Activated naive CD4-positive, alpha-beta T cell treated with anti-CD3 and anti-CD28 coated beads, Interleukin-2, amount 50 U/mL, for 72 hours (primary cell): ENCODE data around the gene RLN3. TPM values are rescaled to one million over a fixed set of nuclear protein-coding genes. Genes with fewer than 3 reads are reported as not detected.
"Not testable (repeated sequence)": the region's sequence is repeated elsewhere in the genome, so short reads cannot be mapped to it uniquely, and the experiment has no call there.

Experiments
- ATAC-seq, 2 donors: fragments of 150-1000 bp; cut with Tn5 transposase; 2 replicates each; pipeline ENCODE4 v1.10.0; 2021; ENCODE audit warnings: mild to moderate bottlenecking in 2 of 2, moderate library complexity in 2 of 2
- DNase-seq, 2 donors: peaks; one replicate each; pipeline ENCODE4 v3.0.0; 2021 to 2022; ENCODE audit warnings: low spot score in 2 of 2
- H3K27ac Mint-ChIP-seq, 2 donors: one replicate each; pipeline ENCODE4 v1.8.0; 2022; ENCODE audit warnings: mild to moderate bottlenecking in 2 of 2, mixed read lengths in 2 of 2
- H3K36me3 Mint-ChIP-seq, 2 donors: one replicate each; pipeline ENCODE4 v1.8.0; 2022; ENCODE audit warnings: mixed read lengths in 2 of 2
- H3K9me3 Mint-ChIP-seq, 2 donors: one replicate each; pipeline ENCODE4 v1.8.0; 2022; ENCODE audit warnings: mixed read lengths in 2 of 2
- total RNA-seq, 2 donors: library from RNA; stranded (reverse); gene quantifications; one replicate each; pipeline ENCODE4 v1.2.3, GENCODE V29; 2022

Gene RLN3
- total RNA-seq, 2 donors from 2014 or later: not detected

- ATAC-seq: no peak
Observed at GRCh38 chr19:14033946-14034345, 6.0 kb downstream of the RLN3 start.

GRCh38 chr19:14035159-14035558 lies 7.2 kb downstream of the RLN3 start:
- H3K27ac Mint-ChIP-seq, DNase-seq, ATAC-seq, H3K9me3 Mint-ChIP-seq: not testable (repeated sequence)
- H3K36me3 Mint-ChIP-seq: peaks cover 7 to 23% of the 10 kb centered on the region in 2 donors

More at GRCh38 chr19:14033946-14034345, 6.0 kb downstream of the RLN3 start:
- peaks cover 7 to 17% of the 10 kb centered on the region in 2 donors for H3K36me3 Mint-ChIP-seq
- H3K27ac Mint-ChIP-seq: peak overlapping the region in 1 of 2 donors; percentile 58
- no peak for DNase-seq
- no peaks in the 10 kb centered on the region for H3K9me3 Mint-ChIP-seq

GRCh38 chr19:14035706-14036105 lies 7.8 kb downstream of the RLN3 start:
- ATAC-seq (no peak), DNase-seq (no peak)
- Mint-ChIP-seq H3K9me3 (no peaks in the 10 kb centered on the region), H3K27ac (peak overlapping the region in 1 of 2 donors; percentile 95), H3K36me3 (peaks cover 7 to 24% of the 10 kb centered on the region in 2 donors)

GRCh38 chr19:14039181-14039580 lies 11.2 kb downstream of the RLN3 start:
- H3K27ac Mint-ChIP-seq: peak overlapping the region in 1 of 2 donors; percentile 62
- peaks cover 0 to 13% of the 10 kb centered on the region in 2 donors for H3K36me3 Mint-ChIP-seq
- ATAC-seq (no peak), DNase-seq (no peak)
- H3K9me3 Mint-ChIP-seq: no peaks in the 10 kb centered on the region

DNA sequence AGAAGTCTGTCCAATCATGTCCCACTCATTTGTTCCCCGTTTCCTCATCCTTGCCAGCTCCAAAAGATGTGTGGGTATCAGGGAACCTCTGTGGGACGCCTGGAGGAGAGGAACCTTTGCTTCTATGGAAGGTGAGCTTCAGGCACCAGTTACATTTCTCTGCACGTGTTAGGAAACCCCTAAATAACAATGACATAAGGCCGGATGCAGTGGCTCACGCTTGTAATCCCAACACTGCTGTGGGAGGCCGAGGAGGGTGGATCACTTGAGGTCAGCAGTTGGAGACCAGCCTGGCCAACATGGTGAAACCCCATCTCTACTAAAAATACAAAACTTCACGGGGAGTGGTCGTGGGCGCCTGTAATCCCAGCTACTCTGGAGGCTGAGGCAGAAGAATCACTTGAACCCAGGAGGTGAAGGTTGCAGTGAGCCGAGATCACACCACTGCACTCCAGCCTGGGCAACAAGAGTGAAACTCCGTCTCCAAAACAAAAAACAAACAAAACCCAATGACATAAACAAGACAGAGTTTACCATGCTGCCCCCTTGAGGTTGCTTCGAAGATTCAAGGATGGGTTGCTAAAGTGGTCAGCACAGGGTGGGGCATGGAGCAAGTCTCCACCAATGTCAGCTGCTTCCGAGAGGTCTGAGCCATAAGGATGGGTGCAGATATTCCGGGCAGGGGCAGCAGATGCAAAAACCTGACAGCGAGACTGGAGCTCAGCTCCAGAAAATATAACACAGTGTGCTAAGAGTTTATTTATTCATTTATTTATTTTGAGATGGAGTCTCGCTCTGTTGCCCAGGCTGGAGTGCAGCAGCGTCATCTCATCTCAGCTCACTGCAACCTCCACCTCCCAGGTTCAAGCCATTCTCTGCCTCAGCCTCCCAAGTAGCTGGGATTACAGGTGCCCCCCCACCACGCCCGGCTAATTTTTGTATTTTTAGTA lies 15.0 kb downstream of the RLN3 start:
- DNase-seq (peak in 1 of 2 donors; percentile 35), ATAC-seq (peak in 1 of 2 donors; percentile 68)
- H3K36me3 Mint-ChIP-seq, H3K9me3 Mint-ChIP-seq: not testable (repeated sequence)
- peak overlapping the region; percentile 35 to 62 for H3K27ac Mint-ChIP-seq

- H3K27ac Mint-ChIP-seq, ATAC-seq, DNase-seq, H3K9me3 Mint-ChIP-seq: not testable (repeated sequence)
- H3K36me3 Mint-ChIP-seq: peaks cover 11 to 26% of the 10 kb centered on the region in 2 donors
Observed at GRCh38 chr19:14047866-14048265, 19.9 kb downstream of the RLN3 start.

DNA sequence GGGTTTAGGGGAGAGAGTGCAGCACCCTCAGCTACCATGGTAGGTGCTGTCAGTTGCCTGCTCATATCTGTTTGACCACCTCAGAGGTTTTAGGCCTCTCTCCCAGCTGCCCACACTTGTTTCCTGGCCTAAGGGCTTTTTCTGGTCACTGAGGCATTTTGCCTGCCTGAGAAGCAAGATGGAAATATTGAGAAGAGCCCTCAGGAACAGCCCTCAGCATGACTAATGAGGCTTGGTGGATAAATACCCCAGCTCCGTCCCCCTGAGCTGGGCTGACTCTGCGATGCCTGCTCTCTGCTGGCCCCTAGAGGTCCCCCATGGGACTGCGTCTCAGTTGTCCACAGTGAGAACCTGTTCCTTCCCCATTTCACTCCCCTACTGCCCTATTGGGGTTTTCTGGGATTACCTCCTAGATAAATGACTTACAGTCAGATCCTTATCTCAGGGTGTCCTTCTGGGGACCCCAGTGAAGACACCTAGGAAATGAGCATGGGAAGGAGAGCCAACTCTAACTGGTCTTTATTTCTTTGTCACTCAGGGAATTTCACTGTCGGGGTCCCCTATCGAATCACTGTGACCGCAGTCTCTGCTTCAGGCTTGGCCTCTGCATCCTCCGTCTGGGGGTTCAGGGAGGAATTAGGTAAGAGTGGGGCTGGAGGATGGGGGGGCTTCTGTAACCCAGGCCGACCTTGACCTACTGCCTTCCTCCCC lies 20.6 kb downstream of the RLN3 start:
- Mint-ChIP-seq H3K9me3 (peaks cover 0 to 4% of the 10 kb centered on the region in 2 donors), H3K36me3 (peaks cover 11 to 28% of the 10 kb centered on the region in 2 donors), H3K27ac (peak overlapping the region; percentile 17 to 36)
- DNase-seq: peak; percentile 80 to 86
- peak; percentile 73 to 86 for ATAC-seq

DNA sequence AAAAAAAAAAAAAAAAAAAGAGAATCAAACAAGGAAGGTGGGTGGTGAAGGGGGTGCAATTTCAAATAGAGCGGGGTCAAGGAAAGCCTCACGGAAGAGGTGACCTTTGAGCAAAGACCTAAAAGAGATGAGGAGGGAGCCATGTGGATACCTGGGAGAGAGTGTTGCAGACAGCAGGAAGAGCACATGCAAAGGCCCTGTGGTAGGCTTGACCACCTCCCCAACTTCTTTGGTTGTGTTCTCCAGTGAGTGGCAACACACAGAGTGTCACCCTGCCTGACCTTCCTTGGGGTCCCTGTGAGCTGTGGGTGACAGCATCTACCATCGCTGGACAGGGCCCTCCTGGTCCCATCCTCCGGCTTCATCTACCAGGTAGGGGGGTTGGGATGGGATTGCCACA lies 22.6 kb downstream of the RLN3 start:
- peaks cover 0 to 4% of the 10 kb centered on the region in 2 donors for H3K9me3 Mint-ChIP-seq
- H3K36me3 Mint-ChIP-seq: peaks cover 11 to 28% of the 10 kb centered on the region in 2 donors
- ATAC-seq (no peak), DNase-seq (no peak)
- H3K27ac Mint-ChIP-seq: peak overlapping the region in 1 of 2 donors; percentile 22

DNA sequence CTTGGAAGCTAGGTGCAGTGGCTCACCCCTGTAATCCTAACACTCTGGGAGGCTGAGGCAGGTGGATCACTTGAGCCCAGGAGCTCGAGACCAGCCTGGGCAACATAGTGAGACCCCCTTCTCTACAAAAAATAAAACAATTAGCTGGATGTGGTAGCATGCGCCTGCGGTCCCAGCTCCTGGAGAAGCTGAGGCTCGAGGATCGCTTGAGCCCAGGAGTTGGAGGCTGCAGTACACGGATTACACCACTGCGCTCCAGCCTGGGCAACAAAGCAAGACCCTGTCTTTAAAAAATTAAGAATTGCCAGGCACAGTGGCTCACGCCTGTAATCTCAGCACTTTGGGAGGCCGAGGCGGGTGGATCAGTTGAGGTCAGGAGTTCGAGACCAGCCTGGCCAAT lies 23.0 kb downstream of the RLN3 start:
- H3K9me3 Mint-ChIP-seq, DNase-seq, ATAC-seq, H3K27ac Mint-ChIP-seq: not testable (repeated sequence)
- H3K36me3 Mint-ChIP-seq: peaks cover 11 to 28% of the 10 kb centered on the region in 2 donors

DNA sequence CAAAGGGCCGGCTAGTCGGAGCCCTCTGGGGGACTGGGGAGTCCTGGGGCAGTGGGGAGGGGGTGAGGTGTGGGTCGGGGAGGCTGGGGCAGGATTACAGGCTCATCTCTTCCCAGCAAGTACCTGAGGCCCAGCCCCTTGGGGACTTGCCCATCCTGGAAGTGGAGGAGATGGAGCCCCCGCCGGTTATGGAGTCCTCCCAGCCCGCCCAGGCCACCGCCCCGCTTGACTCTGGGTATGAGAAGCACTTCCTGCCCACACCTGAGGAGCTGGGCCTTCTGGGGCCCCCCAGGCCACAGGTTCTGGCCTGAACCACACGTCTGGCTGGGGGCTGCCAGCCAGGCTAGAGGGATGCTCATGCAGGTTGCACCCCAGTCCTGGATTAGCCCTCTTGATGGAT lies 24.0 kb downstream of the RLN3 start:
- Mint-ChIP-seq H3K27ac (peak overlapping the region; percentile 29 to 55), H3K36me3 (peaks cover 11 to 28% of the 10 kb centered on the region in 2 donors), H3K9me3 (peaks cover 0 to 4% of the 10 kb centered on the region in 2 donors)
- ATAC-seq (no peak), DNase-seq (no peak)

GRCh38 chr19:14052470-14052869 lies 24.5 kb downstream of the RLN3 start:
- peaks cover 11 to 28% of the 10 kb centered on the region in 2 donors for H3K36me3 Mint-ChIP-seq
- H3K9me3 Mint-ChIP-seq: peaks cover 0 to 4% of the 10 kb centered on the region in 2 donors
- ATAC-seq: no peak
- DNase-seq: no peak
- H3K27ac Mint-ChIP-seq: peak overlapping the region in 1 of 2 donors; percentile 55

GRCh38 chr19:14053032-14053431 lies 25.1 kb downstream of the RLN3 start:
- Mint-ChIP-seq H3K9me3 (peaks cover 0 to 4% of the 10 kb centered on the region in 2 donors), H3K36me3 (peaks cover 11 to 28% of the 10 kb centered on the region in 2 donors), H3K27ac (no peak overlapping the region)
- DNase-seq: no peak
- ATAC-seq: peak in 1 of 2 donors; percentile 43

DNA sequence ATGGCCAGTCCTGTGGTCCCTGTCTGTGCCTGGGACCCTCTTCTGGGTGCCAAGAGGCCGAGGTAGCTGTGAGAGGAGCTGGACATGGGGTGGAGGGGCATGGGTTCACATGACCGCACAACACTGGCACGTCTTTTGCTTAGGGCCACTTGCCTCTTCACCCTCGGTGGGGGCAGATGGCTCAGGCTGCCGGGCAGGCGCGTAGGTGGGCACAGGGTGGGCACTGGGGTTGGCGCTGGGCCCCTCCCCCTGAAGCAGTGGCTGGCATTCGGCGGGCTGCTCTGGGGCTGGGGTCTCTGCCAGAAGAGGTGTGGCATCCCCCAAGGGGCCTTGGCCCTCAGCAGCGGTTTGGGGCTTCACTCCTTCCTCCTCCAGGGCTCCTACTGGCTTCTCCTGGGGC lies 25.6 kb downstream of the RLN3 start:
- no peak for ATAC-seq
- H3K9me3 Mint-ChIP-seq: peaks cover 0 to 4% of the 10 kb centered on the region in 2 donors
- peaks cover 11 to 24% of the 10 kb centered on the region in 2 donors for H3K36me3 Mint-ChIP-seq
- DNase-seq: no peak
- no peak overlapping the region for H3K27ac Mint-ChIP-seq

DNA sequence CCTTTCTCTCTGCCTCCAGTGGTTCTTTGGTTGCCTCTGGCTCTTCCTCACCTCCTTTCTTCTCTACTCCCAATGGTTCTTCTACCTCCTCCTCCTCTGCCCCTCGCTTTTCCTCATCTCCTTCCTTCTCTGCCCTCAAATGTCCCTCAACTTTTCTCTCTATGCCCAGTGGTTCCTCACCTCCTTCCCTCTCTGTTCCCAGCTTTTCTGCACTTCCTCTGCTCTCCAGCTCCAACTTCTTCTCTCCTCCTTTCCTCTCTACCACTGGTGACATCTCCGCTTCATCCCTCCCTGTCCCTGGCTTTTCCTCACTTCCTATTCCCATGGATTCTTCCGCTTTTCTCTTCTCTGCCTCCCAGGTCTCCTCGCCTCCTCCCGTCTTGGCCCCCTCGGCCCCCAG lies 26.2 kb downstream of the RLN3 start:
- DNase-seq (no peak), ATAC-seq (no peak)
- peaks cover 0 to 4% of the 10 kb centered on the region in 2 donors for H3K9me3 Mint-ChIP-seq
- peaks cover 11 to 22% of the 10 kb centered on the region in 2 donors for H3K36me3 Mint-ChIP-seq
- H3K27ac Mint-ChIP-seq: peak overlapping the region in 1 of 2 donors; percentile 71

DNA sequence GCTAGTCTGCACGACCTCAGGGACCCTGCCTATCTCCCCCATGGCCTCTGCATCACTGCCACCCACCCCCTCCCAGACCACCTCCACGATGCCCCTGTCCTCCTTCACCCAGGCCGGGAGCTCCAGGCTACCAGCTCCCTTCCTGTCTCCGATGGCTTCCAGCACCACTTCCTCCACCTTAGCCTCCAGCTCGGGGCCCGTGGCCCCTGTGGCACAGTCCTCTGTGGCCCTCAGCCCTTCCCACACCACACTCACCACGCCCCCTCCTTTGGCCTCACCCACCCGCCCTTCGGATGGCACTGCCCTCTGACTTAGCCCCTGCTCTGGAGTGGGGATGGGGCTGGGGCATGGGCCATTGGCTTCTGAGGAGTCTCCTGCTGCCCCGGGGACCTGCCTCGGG lies 26.8 kb downstream of the RLN3 start:
- ATAC-seq: peak in 1 of 2 donors; percentile 11
- Mint-ChIP-seq H3K36me3 (peaks cover 11 to 22% of the 10 kb centered on the region in 2 donors), H3K9me3 (peaks cover 0 to 4% of the 10 kb centered on the region in 2 donors), H3K27ac (no peak overlapping the region)
- DNase-seq: no peak

GRCh38 chr19:14055396-14055795 lies 27.4 kb downstream of the RLN3 start:
- Mint-ChIP-seq H3K9me3 (peaks cover 0 to 4% of the 10 kb centered on the region in 2 donors), H3K27ac (no peak overlapping the region), H3K36me3 (peaks cover 11 to 17% of the 10 kb centered on the region in 2 donors)
- ATAC-seq (no peak), DNase-seq (no peak)
